H1 (cell line): Measurements from ENCODE around the gene EPB41L4B. TPM values are rescaled to one million over a fixed set of nuclear protein-coding genes. Genes with fewer than 3 reads are reported as not detected.
A peak's percentile ranks its signal among the peaks of the same experiment; 100 is the strongest.

ENCODE experiments used
- CTCF ChIA-PET: fragments of 300-600 bp; sonication (Branson Sonifier 250); formaldehyde crosslinking; loops from one replicate; lab custom pipeline; 2021; ENCODE audit not compliant: partially characterized antibody; lab: Charles Lee
- POLR2A ChIA-PET: fragments of 300-600 bp; sonication (Branson Sonifier 250); formaldehyde crosslinking; loops from one replicate; lab custom pipeline; 2021; ENCODE audit warnings: inconsistent platforms; ENCODE audit not compliant: partially characterized antibody; lab: Charles Lee
- DNase-seq, 2 experiments: peaks; one replicate each; pipeline versions ENCODE4 v3.0.0 to v3.0.0-alpha.2; 2010 to 2022; ENCODE audit warnings: low spot score in 2 of 2, low read depth in 1 of 2, mixed read lengths in 1 of 2
- FAIRE-seq: peaks from 2 replicates; lab custom pipeline; 2011; peaks lifted over from hg19 to GRCh38; lab: Jason Lieb, UNC
- H2AFZ ChIP-seq: 2 replicates; pipeline ENCODE4 v1.8.1; 2012; ENCODE audit warnings: low read length, inconsistent platforms
- H2AK5ac ChIP-seq: 2 replicates; pipeline ENCODE4 v1.6.1; 2013; ENCODE audit warnings: low read depth, low read length
- H2BK120ac ChIP-seq: replicated peaks from 2 replicates; pipeline ENCODE3; 2013; ENCODE audit warnings: low read depth, low read length, inconsistent platforms
- H2BK12ac ChIP-seq: 2 replicates; pipeline ENCODE4 v1.6.1; 2013; ENCODE audit warnings: low read depth, low read length
- H2BK15ac ChIP-seq: 2 replicates; pipeline ENCODE4 v1.6.1; 2013; ENCODE audit warnings: low read length
- H2BK20ac ChIP-seq: 2 replicates; pipeline ENCODE4 v1.6.1; 2013; ENCODE audit warnings: low read length
- H2BK5ac ChIP-seq: 2 replicates; pipeline ENCODE4 v1.6.1; 2013; ENCODE audit warnings: low read depth, low read length
- H3K14ac ChIP-seq: 2 replicates; pipeline ENCODE4 v1.6.1; 2013; ENCODE audit warnings: inconsistent platforms; ENCODE audit not compliant: insufficient read length
- H3K18ac ChIP-seq: 2 replicates; pipeline ENCODE4 v1.6.1; 2013; ENCODE audit warnings: low read length; ENCODE audit errors: extremely low read depth
- H3K23ac ChIP-seq: 2 replicates; pipeline ENCODE4 v1.6.1; 2013; ENCODE audit warnings: inconsistent platforms; ENCODE audit not compliant: insufficient read length
- H3K23me2 ChIP-seq: 2 replicates; pipeline ENCODE4 v1.6.1; 2013; ENCODE audit warnings: low read depth, low read length
- H3K27ac ChIP-seq: 2 replicates; pipeline ENCODE4 v1.6.1; 2011; ENCODE audit warnings: low read depth, low read length, inconsistent platforms
- H3K27me3 ChIP-seq, 4 experiments: replicated peaks in 1 of 4; 1 replicate in 1 of 4; 2 replicates in 3 of 4; pipeline versions ENCODE4 v1.6.1 to v1.8.1; 2011 to 2013; ENCODE audit warnings: low read length in 3 of 4, mild to moderate bottlenecking in 3 of 4, inconsistent platforms in 2 of 4, mixed read lengths in 2 of 4, moderate library complexity in 1 of 4; ENCODE audit not compliant: control insufficient read depth in 3 of 4, insufficient read depth in 3 of 4; ENCODE audit errors: extremely low read depth in 1 of 4
- H3K36me3 ChIP-seq, 4 experiments: 2 replicates each; pipeline versions ENCODE4 v1.6.1 to v1.8.1; 2011 to 2013; ENCODE audit warnings: mild to moderate bottlenecking in 4 of 4, low read length in 3 of 4, moderate library complexity in 2 of 4, control low read depth in 1 of 4, inconsistent platforms in 1 of 4; ENCODE audit not compliant: insufficient read depth in 4 of 4, control insufficient read depth in 2 of 4
- H3K4ac ChIP-seq: replicated peaks from 2 replicates; pipeline ENCODE3; 2013; ENCODE audit warnings: low read length, low read depth, mixed read lengths, inconsistent platforms; ENCODE audit not compliant: insufficient read length
- H3K4me1 ChIP-seq, 4 experiments: replicated peaks in 1 of 4; 1 replicate in 1 of 4; 2 replicates in 3 of 4; pipeline versions ENCODE4 v1.6.1 to v1.8.1; 2011 to 2013; ENCODE audit warnings: low read length in 3 of 4, inconsistent platforms in 2 of 4, mixed read lengths in 1 of 4; ENCODE audit not compliant: insufficient read depth in 4 of 4, control insufficient read depth in 3 of 4
- H3K4me2 ChIP-seq, 2 experiments: 2 replicates each; pipeline versions ENCODE4 v1.6.1 to v1.8.1; 2011 to 2013; ENCODE audit warnings: low read depth in 2 of 2, low read length in 2 of 2, control low read depth in 1 of 2, inconsistent platforms in 1 of 2, mild to moderate bottlenecking in 1 of 2; ENCODE audit not compliant: insufficient read depth in 1 of 2
- H3K4me3 ChIP-seq, 4 experiments: fragments of 200-600, 300-600 bp in 1 of 4; sonication (generic), shearing (Covaris generic), sonication (Bioruptor Twin) in 1 of 4; 2 replicates each; pipeline versions ENCODE4 v1.5.1 to v1.8.1; 2011 to 2016; ENCODE audit warnings: low read length in 4 of 4, low read depth in 3 of 4, control low read depth in 2 of 4, inconsistent platforms in 2 of 4, mild to moderate bottlenecking in 2 of 4, mixed read lengths in 1 of 4, moderate library complexity in 1 of 4; ENCODE audit not compliant: insufficient read depth in 2 of 4; ENCODE audit errors: extremely low read depth in 1 of 4
- H3K56ac ChIP-seq: replicated peaks from 2 replicates; pipeline ENCODE3; 2013; ENCODE audit warnings: low read depth, mild to moderate bottlenecking, mixed read lengths, low read length, inconsistent platforms; ENCODE audit not compliant: insufficient read length
- H3K79me1 ChIP-seq: 2 replicates; pipeline ENCODE4 v1.6.1; 2013; ENCODE audit warnings: low read depth, low read length, control low read depth
- H3K79me2 ChIP-seq, 2 experiments: 2 replicates each; pipeline versions ENCODE4 v1.6.1 to v1.8.1; 2012 to 2013; ENCODE audit warnings: low read length in 2 of 2, mild to moderate bottlenecking in 2 of 2, inconsistent platforms in 1 of 2; ENCODE audit not compliant: insufficient read depth in 2 of 2, control insufficient read depth in 1 of 2
- H3K9ac ChIP-seq, 4 experiments: replicated peaks in 1 of 4; 1 replicate in 1 of 4; 2 replicates in 3 of 4; pipeline versions ENCODE4 v1.6.1 to v1.8.1; 2011 to 2013; ENCODE audit warnings: low read depth in 3 of 4, low read length in 3 of 4, control low read depth in 2 of 4, mild to moderate bottlenecking in 2 of 4, moderate library complexity in 2 of 4, inconsistent platforms in 1 of 4; ENCODE audit errors: extremely low read depth in 1 of 4
- H3K9me3 ChIP-seq, 2 experiments: 2 replicates each; pipeline versions ENCODE4 v1.6.1 to v1.8.1; 2012 to 2013; ENCODE audit warnings: mild to moderate bottlenecking in 2 of 2, moderate library complexity in 2 of 2, control low read depth in 1 of 2, inconsistent platforms in 1 of 2, low read depth in 1 of 2, low read length in 1 of 2, mixed read lengths in 1 of 2; ENCODE audit not compliant: insufficient read depth in 2 of 2
- H4K20me1 ChIP-seq, 2 experiments: replicated peaks in 1 of 2; 2 replicates each; pipeline versions ENCODE3 to v1.8.1; 2011 to 2013; ENCODE audit warnings: inconsistent platforms in 2 of 2, low read length in 2 of 2, mild to moderate bottlenecking in 1 of 2; ENCODE audit not compliant: insufficient read depth in 2 of 2, control insufficient read depth in 1 of 2
- H4K5ac ChIP-seq: 2 replicates; pipeline ENCODE4 v1.6.1; 2013; ENCODE audit warnings: low read length, low read depth, mixed read lengths, inconsistent platforms; ENCODE audit not compliant: insufficient read length
- H4K8ac ChIP-seq: 2 replicates; pipeline ENCODE4 v1.8.0; 2013; ENCODE audit warnings: mild to moderate bottlenecking, moderate library complexity, low read length, inconsistent platforms; ENCODE audit not compliant: insufficient read depth; ENCODE audit errors: extremely low read depth
- H4K91ac ChIP-seq: replicated peaks from 2 replicates; pipeline ENCODE3; 2013; ENCODE audit warnings: low read length, mixed read lengths, inconsistent platforms; ENCODE audit not compliant: insufficient read length
- ATF2 ChIP-seq: IDR thresholded peaks from 2 replicates; pipeline ENCODE4 v1.6.1; 2012; ENCODE audit warnings: low read length, inconsistent platforms
- CBX8 ChIP-seq: fragments of 300-800, 300-1000 bp; sonication (generic); IDR thresholded peaks from 2 replicates; pipeline ENCODE4 v1.7.1; 2016; ENCODE audit warnings: low read depth, low read length, borderline replicate concordance
- CEBPB ChIP-seq: IDR thresholded peaks from 2 replicates; pipeline ENCODE4 v1.6.1; 2012; ENCODE audit warnings: low read depth, low read length
- CTCF ChIP-seq, 3 experiments: IDR thresholded peaks; 1 replicate in 2 of 3; 2 replicates in 1 of 3; pipeline versions ENCODE4 v1.5.1 to v1.6.1; 2011; ENCODE audit warnings: low read length in 3 of 3, mild to moderate bottlenecking in 3 of 3, inconsistent platforms in 2 of 3, low read depth in 1 of 3, moderate library complexity in 1 of 3; ENCODE audit not compliant: insufficient read depth in 1 of 3; ENCODE audit errors: control extremely low read depth in 1 of 3
- JUN ChIP-seq: IDR thresholded peaks from 2 replicates; pipeline ENCODE4 v1.6.1; 2011; ENCODE audit warnings: low read depth, mild to moderate bottlenecking, improper control_type of control experiment, low read length
- MAX ChIP-seq: IDR thresholded peaks from 2 replicates; pipeline ENCODE4 v1.6.1; 2012; ENCODE audit warnings: inconsistent platforms
- WGBS, 2 experiments: shearing (Covaris generic) in 1 of 2; methylation state at CpG; one replicate each; pipeline versions ENCODE4 v1.1.6 to v1.1.7; 2013 to 2015; ENCODE audit warnings: low lambda C conversion rate in 2 of 2, mixed read lengths in 2 of 2, inconsistent platforms in 1 of 2, low coverage in 1 of 2, missing lambda C conversion rate in 1 of 2; ENCODE audit not compliant: insufficient replicate concordance in 2 of 2, insufficient coverage in 1 of 2, insufficient read length in 1 of 2; ENCODE audit errors: extremely low coverage in 1 of 2, missing lambda C conversion rate in 1 of 2; 5-methylcytosine and 5-hydroxymethylcytosine counted together
- polyA plus RNA-seq, 7 experiments: library from polyadenylated mRNA; depleted of rRNA in 3 of 7; stranded (reverse) in 5 of 7; unstranded in 2 of 7; fragments of >200 nt in 5 of 7; fragments of 200-250 nt in 2 of 7; gene quantifications; 1 replicate in 5 of 7; 2 replicates in 1 of 7; 4 replicates in 1 of 7; pipeline versions ENCODE4 v1.2.1 to v1.2.3, GENCODE V29; 2011 to 2013; ENCODE audit warnings: missing spikeins in 2 of 7, mixed read lengths in 2 of 7
- total RNA-seq: library from RNA; stranded (reverse); fragmentation: NEBNext Ultra II Directional; extraction: Animal tissue kit (Norgen Biotek cat#: 25700); gene quantifications from 2 replicates; pipeline ENCODE4 v1.2.1, GENCODE V29; 2021
- TF ChIP-seq, protein P1 (sequence below): IDR thresholded peaks from 2 replicates; pipeline ENCODE4 v1.6.1; 2011; ENCODE audit warnings: low read depth, mild to moderate bottlenecking, low read length; ENCODE audit not compliant: insufficient read depth

The EPB41L4B gene
- total and polyA plus RNA-seq, 2 of the 8 experiments (the other 6 are each of a cell fraction or from before 2014, with no cell fraction given), result 11.9 to 25.0 TPM

- Histone ChIP-seq H2BK120ac (no peak overlapping the region), H3K4ac (no peak overlapping the region), H4K8ac (peak overlapping the region; percentile 38; the same call in 1 of the 2 replicates), H2BK12ac (no peak overlapping the region), H3K36me3 (no peaks in the 10 kb centered on the region), H3K9me3 (no peaks in the 10 kb centered on the region), H4K20me1 (no peaks in the 10 kb centered on the region), H2BK15ac (no peak overlapping the region), H3K23ac (no peak overlapping the region), H2BK5ac (no peak overlapping the region), H3K79me1 (no peaks in the 10 kb centered on the region), H4K5ac (no peak overlapping the region), H3K27me3 (no peaks in the 10 kb centered on the region; a peak in 1 of 7 replicates), H3K23me2 (no peaks in the 10 kb centered on the region), H2BK20ac (no peak overlapping the region), H3K9ac (no peak overlapping the region), H3K27ac (no peak overlapping the region), H3K56ac (no peak overlapping the region), H3K4me2 (no peak overlapping the region), H3K79me2 (no peaks in the 10 kb centered on the region), H3K4me3 (no peak overlapping the region), H3K14ac (no peak overlapping the region), H3K4me1 (no peaks in the 10 kb centered on the region), H3K18ac (no peak overlapping the region), H2AK5ac (no peak overlapping the region), H4K91ac (no peak overlapping the region), H2AFZ (0 out of 2 replicates have a peak overlapping the region, but pooled peaks have one; percentile 62)
- POLR2A ChIA-PET, result no interaction called here
- DNase-seq (peak; percentile 31 to 73), FAIRE-seq (peak; percentile 95)
- CTCF ChIA-PET, result interaction anchor here (0.6 to 3.8 kb wide), 41 partner anchors 8 to 347 kb away, joined by 3 to 34 read pairs (median 4); no protein-coding TSS in a partner anchor
- WGBS, 2 experiments, result 60% methylated on average over 7 of the region's 7 CpGs; no CpG with 5 or more reads in 1 of the 2 experiments
- TF ChIP-seq MAX, result no peak
- TF ChIP-seq CEBPB, result no peak
- peak; percentile 80 to 86 (median 81) for TF ChIP-seq CTCF (IDR thresholded peaks at IDR 0.05; ENCODE audit: control extremely low read depth in 1 of 3, insufficient read depth in 1 of 3, low read depth in 1 of 3, low read length in 3 of 3)
- TF ChIP-seq CBX8, result no peak
- TF ChIP-seq ATF2, result no peak
- TF ChIP-seq JUN, result no peak
- TF ChIP-seq, protein P1, sequence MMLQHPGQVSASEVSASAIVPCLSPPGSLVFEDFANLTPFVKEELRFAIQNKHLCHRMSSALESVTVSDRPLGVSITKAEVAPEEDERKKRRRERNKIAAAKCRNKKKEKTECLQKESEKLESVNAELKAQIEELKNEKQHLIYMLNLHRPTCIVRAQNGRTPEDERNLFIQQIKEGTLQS, result no peak
Measured at GRCh38 chr9:109192732-109193361, 128.0 kb downstream of the EPB41L4B start.
